AG04449 (cell line): ENCODE results near the gene COMMD4.

ENCODE experiments used
- CTCF ChIA-PET: fragments of 350-600 bp; formaldehyde crosslinking; extraction: SDS; loops from one replicate; lab custom pipeline; 2021; ENCODE audit warnings: antibody characterized with exemption; lab: Yijun Ruan, JAX
- POLR2A ChIA-PET: fragments of 400-600, 350-600 bp; formaldehyde crosslinking; extraction: SDS; loops from one replicate; lab custom pipeline; 2020; ENCODE audit warnings: antibody characterized with exemption, inconsistent platforms; lab: Yijun Ruan, JAX
- DNase-seq: peaks from one replicate; pipeline ENCODE4 v3.0.0-alpha.2; 2010; ENCODE audit warnings: low read depth, low spot score
- H3K4me3 ChIP-seq: 2 replicates; pipeline ENCODE4 v1.5.1; 2011; ENCODE audit warnings: low read depth, mild to moderate bottlenecking, control low read depth, low read length
- CTCF ChIP-seq: IDR thresholded peaks from one replicate; pipeline ENCODE4 v1.5.1; 2011; ENCODE audit warnings: mild to moderate bottlenecking, moderate library complexity, low read length, control low read depth, inconsistent platforms; ENCODE audit not compliant: insufficient read depth; ENCODE audit errors: missing control alignments

COMMD4 gene

GRCh38 chr15:75360391-75360790 lies 24.5 kb downstream of the COMMD4 start:
- no peak for DNase-seq
- H3K4me3 ChIP-seq, result no peak overlapping the region
- ChIA-PET POLR2A (interaction anchor here (0.6 to 0.7 kb wide), 2 partner anchors 91 to 265 kb away, joined by 3 to 4 read pairs; partner anchors contain the start of genes SIN3A and SNUPN), CTCF (interaction anchor here (1.4 kb wide), 1 partner anchor 9 kb away, joined by 4 read pairs; no protein-coding TSS in a partner anchor)
- no peak for TF ChIP-seq CTCF

- ChIA-PET POLR2A (no interaction called here), CTCF (no interaction called here)
- DNase-seq, result no peak
- no peak for TF ChIP-seq CTCF
- H3K4me3 ChIP-seq, result no peak overlapping the region
Observed at GRCh38 chr15:75360856-75361255, 25.0 kb downstream of the COMMD4 start.

- ChIA-PET CTCF (no interaction called here), POLR2A (no interaction called here)
- no peak for DNase-seq
- no peak overlapping the region for H3K4me3 ChIP-seq
- no peak for TF ChIP-seq CTCF
Observed at GRCh38 chr15:75361361-75361988, 25.6 kb downstream of the COMMD4 start.

- no peak overlapping the region for H3K4me3 ChIP-seq
- TF ChIP-seq CTCF, result no peak
- ChIA-PET POLR2A (no interaction called here), CTCF (no interaction called here)
- no peak for DNase-seq
Observed at GRCh38 chr15:75361989-75362641, 26.3 kb downstream of the COMMD4 start.

GRCh38 chr15:75362642-75363249 lies 26.9 kb downstream of the COMMD4 start:
- TF ChIP-seq CTCF, result no peak
- ChIA-PET CTCF (no interaction called here), POLR2A (no interaction called here)
- no peak for DNase-seq
- no peak overlapping the region for H3K4me3 ChIP-seq

- DNase-seq, result no peak
- H3K4me3 ChIP-seq, result no peak overlapping the region
- no peak for TF ChIP-seq CTCF
- ChIA-PET CTCF (interaction anchor here (0.6 kb wide), 1 partner anchor 90 kb away, joined by 3 read pairs; no protein-coding TSS in a partner anchor), POLR2A (no interaction called here)
Observed at GRCh38 chr15:75363786-75364185, 27.9 kb downstream of the COMMD4 start.
